Karpas-422 (cell line): ENCODE measurements around the gene LDLRAD1. TPM values are rescaled to one million over a fixed set of nuclear protein-coding genes. Genes with fewer than 3 reads are reported as not detected.
"Not testable (repeated sequence)": the region's sequence is repeated elsewhere in the genome, so short reads cannot be mapped to it uniquely, and the experiment has no call there.

Source experiments
- DNase-seq: peaks from one replicate; pipeline ENCODE4 v3.0.0-alpha.2; 2015
- H2AFZ ChIP-seq: fragments of 200-600 bp; sonication (generic); 2 replicates; pipeline ENCODE4 v1.6.1; 2014; ENCODE audit warnings: antibody characterized with exemption, low read length, mixed read lengths
- H3K27ac ChIP-seq: fragments of 200-600 bp; sonication (generic); 2 replicates; pipeline ENCODE4 v1.5.1; 2014; ENCODE audit warnings: mild to moderate bottlenecking, low read length, moderate library complexity
- H3K27me3 ChIP-seq: fragments of 200-600 bp; sonication (generic); 2 replicates; pipeline ENCODE4 v1.6.1; 2014; ENCODE audit warnings: low read length, mixed read lengths
- H3K36me3 ChIP-seq: fragments of 200-600 bp; sonication (generic); 2 replicates; pipeline ENCODE4 v1.6.1; 2014; ENCODE audit warnings: low read length, mixed read lengths; ENCODE audit not compliant: insufficient read depth
- H3K4me1 ChIP-seq: fragments of 200-600 bp; sonication (generic); 2 replicates; pipeline ENCODE4 v1.6.1; 2014; ENCODE audit warnings: mild to moderate bottlenecking, low read length, mixed read lengths
- H3K4me2 ChIP-seq: fragments of 200-600 bp; sonication (generic); 2 replicates; pipeline ENCODE4 v1.6.1; 2014; ENCODE audit warnings: low read length, low read depth, mild to moderate bottlenecking; ENCODE audit not compliant: poor library complexity, severe bottlenecking
- H3K4me3 ChIP-seq: fragments of 200-600 bp; sonication (generic); 2 replicates; pipeline ENCODE4 v1.5.1; 2014; ENCODE audit warnings: mild to moderate bottlenecking, antibody characterized with exemption, low read length, mixed read lengths
- H3K79me2 ChIP-seq: fragments of 200-600 bp; sonication (generic); 2 replicates; pipeline ENCODE4 v1.6.1; 2014; ENCODE audit warnings: mild to moderate bottlenecking, low read length, mixed read lengths
- H3K9ac ChIP-seq: fragments of 200-600 bp; sonication (generic); 2 replicates; pipeline ENCODE4 v1.6.0; 2014; ENCODE audit warnings: low read length
- H3K9me2 ChIP-seq: fragments of 200-600 bp; sonication (generic), shearing (Covaris generic); replicated peaks from 2 replicates; pipeline ENCODE4 v1.6.0; 2014; ENCODE audit warnings: mild to moderate bottlenecking, low read length, moderate library complexity; ENCODE audit not compliant: insufficient read depth
- H3K9me3 ChIP-seq: fragments of 300-700, 200-600 bp; sonication (generic); 2 replicates; pipeline ENCODE4 v1.6.1; 2014; ENCODE audit warnings: low read length, mixed read lengths
- H4K20me1 ChIP-seq: fragments of 200-600 bp; sonication (generic); 2 replicates; pipeline ENCODE4 v1.6.1; 2014; ENCODE audit warnings: mild to moderate bottlenecking, antibody characterized with exemption, low read length, low read depth; ENCODE audit not compliant: insufficient read depth
- total RNA-seq: library from RNA; depleted of rRNA; stranded (reverse); fragments of >200 nt; shearing (Covaris generic); gene quantifications from 2 replicates; pipeline ENCODE4 v1.2.3, GENCODE V29; 2014; ENCODE audit warnings: low replicate concordance

LDLRAD1 gene
- total RNA-seq, 1 experiment from 2014 or later = not detected

DNA sequence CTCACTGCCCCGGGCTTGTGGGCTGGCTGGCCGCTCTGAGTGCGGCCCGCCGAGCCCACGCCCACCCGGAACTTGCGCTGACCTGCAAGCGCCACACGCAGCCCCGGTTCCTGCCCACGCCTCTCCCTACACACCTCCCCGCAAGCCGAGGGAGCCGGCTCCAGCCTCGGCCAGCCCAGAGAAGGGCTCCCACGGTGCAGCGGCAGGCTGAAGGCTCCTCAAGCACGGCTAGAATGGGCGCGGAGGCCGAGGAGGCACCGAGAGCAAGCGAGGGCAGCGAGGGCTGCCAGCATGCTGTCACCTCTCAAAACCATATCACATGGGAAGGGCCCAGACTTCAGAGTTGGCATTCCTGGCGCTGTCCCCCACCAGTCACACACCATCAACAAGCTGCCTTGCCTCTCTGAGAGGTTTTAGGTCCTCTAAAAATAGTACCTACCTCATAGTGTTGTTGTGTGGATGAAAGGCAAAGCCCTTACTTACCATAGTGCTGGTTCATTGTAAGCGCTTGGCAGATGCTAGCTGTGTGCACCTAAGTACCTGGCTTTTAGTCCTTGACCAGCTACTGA lies 13.4 kb downstream of the LDLRAD1 start:
- Histone ChIP-seq H2AFZ (no peak overlapping the region), H3K9me3 (no peaks in the 10 kb centered on the region)
- DNase-seq = no peak

DNA sequence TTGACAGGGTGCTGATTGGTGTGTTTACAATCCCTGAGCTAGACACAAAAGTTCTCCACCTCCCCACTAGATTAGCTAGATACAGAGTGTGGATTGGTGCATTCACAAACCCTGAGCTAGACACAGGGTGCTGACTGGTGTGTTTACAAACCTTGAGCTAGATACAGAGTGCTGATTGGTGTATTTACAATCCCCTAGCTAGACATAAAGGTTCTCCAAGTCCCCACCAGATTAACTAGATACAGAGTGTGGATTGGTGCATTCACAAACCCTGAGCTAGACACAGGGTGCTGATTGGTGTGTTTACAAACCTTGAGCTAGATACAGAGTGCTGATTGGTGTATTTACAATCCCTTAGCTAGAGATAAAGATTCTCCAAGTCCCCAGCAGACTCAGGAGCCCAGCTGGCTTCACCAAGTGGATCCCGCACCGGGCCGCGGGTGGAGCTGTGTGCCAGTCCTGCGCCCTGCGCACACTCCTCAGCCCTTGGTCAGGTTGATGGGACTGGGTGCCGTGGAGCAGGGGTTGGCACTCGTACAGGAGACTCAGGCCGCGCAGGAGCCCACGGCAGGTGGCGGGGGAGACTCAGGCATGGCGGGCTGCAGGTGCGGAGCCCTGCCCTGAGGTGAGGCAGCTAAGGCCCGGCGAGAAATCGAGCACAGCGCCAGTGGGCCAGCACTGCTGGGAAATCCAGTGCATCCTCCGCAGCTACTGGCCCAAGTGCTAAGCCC lies 14.1 kb downstream of the LDLRAD1 start:
- H3K9me2 ChIP-seq, H3K4me3 ChIP-seq, H3K9me3 ChIP-seq, H3K4me2 ChIP-seq, H3K79me2 ChIP-seq, H4K20me1 ChIP-seq, H3K27me3 ChIP-seq, H2AFZ ChIP-seq, H3K9ac ChIP-seq, DNase-seq, H3K27ac ChIP-seq, H3K36me3 ChIP-seq, H3K4me1 ChIP-seq: not testable (repeated sequence)

More for the DNA sequence above, 13.4 kb downstream of the LDLRAD1 start:
- H4K20me1 ChIP-seq = no peaks in the 10 kb centered on the region
- no peaks in the 10 kb centered on the region for H3K4me1 ChIP-seq
- H3K9me2 ChIP-seq = no peaks in the 10 kb centered on the region
- no peaks in the 10 kb centered on the region for H3K79me2 ChIP-seq
- H3K4me3 ChIP-seq = no peak overlapping the region
- no peaks in the 10 kb centered on the region for H3K27me3 ChIP-seq
- H3K4me2 ChIP-seq = no peak overlapping the region
- no peak overlapping the region for H3K9ac ChIP-seq
- no peaks in the 10 kb centered on the region for H3K36me3 ChIP-seq
- H3K27ac ChIP-seq = no peak overlapping the region

DNA sequence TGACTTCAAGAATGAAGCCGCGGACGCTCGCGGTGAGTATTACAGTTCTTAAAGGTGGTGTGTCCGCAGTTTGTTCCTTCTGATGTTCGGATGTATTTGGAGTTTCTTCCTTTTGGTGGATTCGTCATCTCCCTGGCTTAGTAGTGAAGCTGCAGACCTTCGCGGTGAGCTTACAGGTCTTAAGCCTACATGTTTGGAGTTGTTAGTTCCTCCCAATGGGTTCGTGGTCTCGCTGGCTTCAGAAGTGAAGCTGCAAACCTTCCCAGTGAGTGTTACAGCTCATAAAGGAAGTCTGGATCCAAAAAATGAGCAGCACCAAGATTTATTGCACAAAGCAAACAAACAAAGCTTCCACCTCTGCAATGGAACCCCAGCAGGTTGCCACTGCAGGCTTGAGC lies 14.7 kb downstream of the LDLRAD1 start:
- no peaks in the 10 kb centered on the region for H3K27me3 ChIP-seq
- no peak overlapping the region for H3K4me2 ChIP-seq
- H3K36me3 ChIP-seq = no peaks in the 10 kb centered on the region
- H2AFZ ChIP-seq = no peak overlapping the region
- H3K27ac ChIP-seq = no peak overlapping the region
- no peak overlapping the region for H3K9ac ChIP-seq
- H3K9me2 ChIP-seq = no peaks in the 10 kb centered on the region
- H3K4me1 ChIP-seq = no peaks in the 10 kb centered on the region
- no peaks in the 10 kb centered on the region for H3K9me3 ChIP-seq
- no peaks in the 10 kb centered on the region for H3K79me2 ChIP-seq
- no peak for DNase-seq
- no peak overlapping the region for H3K4me3 ChIP-seq
- H4K20me1 ChIP-seq = no peaks in the 10 kb centered on the region

DNA sequence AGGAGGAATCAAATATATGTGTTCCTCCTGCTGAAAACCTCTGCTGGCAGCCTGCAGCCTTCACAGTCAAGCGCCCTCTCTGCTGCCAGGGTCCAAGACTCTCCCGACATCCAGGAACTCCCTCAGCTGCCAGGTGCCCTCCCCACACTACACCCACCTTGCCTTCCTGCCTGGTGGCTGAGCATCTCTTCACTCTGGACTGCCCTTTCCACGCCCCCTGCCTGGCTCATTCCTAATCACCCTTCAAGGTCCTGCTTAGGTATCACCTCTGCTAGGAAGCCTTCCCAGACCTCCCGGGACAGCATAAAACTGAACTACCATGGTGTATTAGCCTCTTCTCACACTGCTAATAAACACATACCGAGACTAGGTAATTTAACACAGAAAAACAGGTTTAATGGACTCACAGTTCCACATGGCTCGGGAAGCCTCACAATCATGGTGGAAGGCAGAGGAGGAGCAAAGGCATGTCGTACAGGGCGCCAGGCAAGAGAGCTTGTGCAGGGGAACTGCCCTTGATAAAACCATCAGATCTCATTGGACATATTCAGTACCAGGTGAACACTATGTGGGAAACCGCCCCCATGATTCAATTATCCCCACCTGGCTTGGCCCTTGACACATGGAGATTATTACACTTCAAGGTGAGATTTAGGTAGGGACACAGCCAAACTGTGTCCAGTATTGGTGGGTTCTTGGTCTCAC lies 15.3 kb downstream of the LDLRAD1 start:
- Histone ChIP-seq H3K4me1 (no peaks in the 10 kb centered on the region), H4K20me1 (no peaks in the 10 kb centered on the region), H3K36me3 (no peaks in the 10 kb centered on the region), H3K4me2 (no peak overlapping the region), H3K27me3 (no peaks in the 10 kb centered on the region), H3K9me2 (no peaks in the 10 kb centered on the region), H3K9me3 (no peaks in the 10 kb centered on the region), H3K27ac (no peak overlapping the region), H3K79me2 (no peaks in the 10 kb centered on the region), H2AFZ (no peak overlapping the region), H3K9ac (no peak overlapping the region), H3K4me3 (no peak overlapping the region)
- DNase-seq = no peak

DNA sequence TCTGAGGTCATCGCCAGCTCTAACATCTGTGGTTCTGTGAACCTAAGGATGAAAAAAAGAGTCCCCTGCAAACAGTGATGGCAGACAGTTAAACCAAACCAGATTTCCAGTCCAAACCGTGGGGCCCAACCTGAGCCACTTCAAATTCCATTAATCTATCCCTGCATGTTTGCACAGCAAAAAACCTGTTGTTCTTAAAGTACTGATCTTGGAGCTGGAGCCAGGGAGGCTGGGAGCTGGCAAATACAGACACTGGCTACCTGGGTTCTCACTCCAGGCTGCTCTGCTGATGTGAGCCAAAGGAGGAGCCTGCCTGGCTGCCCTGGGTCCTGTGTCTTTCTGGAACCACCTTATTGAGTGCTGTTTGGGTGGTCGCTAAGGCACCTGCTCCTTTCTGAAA lies 16.4 kb downstream of the LDLRAD1 start:
- Histone ChIP-seq H3K36me3 (no peaks in the 10 kb centered on the region), H3K9me3 (no peaks in the 10 kb centered on the region), H3K9me2 (no peaks in the 10 kb centered on the region), H2AFZ (no peak overlapping the region), H3K9ac (no peak overlapping the region), H3K4me1 (no peaks in the 10 kb centered on the region), H3K4me2 (no peak overlapping the region), H3K4me3 (no peak overlapping the region), H3K79me2 (no peaks in the 10 kb centered on the region), H3K27me3 (no peaks in the 10 kb centered on the region), H4K20me1 (no peaks in the 10 kb centered on the region), H3K27ac (no peak overlapping the region)
- no peak for DNase-seq

DNA sequence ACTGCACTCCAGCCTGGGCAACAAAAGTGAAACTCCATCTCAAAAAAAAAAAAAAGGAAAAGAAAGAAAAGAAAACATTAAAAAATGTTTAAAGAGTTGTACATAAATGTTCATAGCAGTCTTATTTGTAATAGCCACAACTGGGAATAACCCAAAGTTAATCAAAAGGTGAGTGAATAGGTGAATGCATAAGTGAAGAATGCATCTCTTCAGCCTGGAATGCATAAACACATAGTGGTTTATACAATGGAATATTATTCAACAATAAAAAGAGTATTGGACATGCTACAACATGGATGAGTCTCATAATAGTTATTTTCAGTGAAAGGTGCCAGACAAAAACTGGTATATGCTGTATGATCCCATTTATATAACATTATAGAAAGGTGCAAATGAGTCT lies 18.1 kb downstream of the LDLRAD1 start:
- no peak for DNase-seq
- Histone ChIP-seq H2AFZ (no peak overlapping the region), H3K27ac (no peak overlapping the region), H3K36me3 (no peaks in the 10 kb centered on the region), H3K4me1 (no peaks in the 10 kb centered on the region), H3K27me3 (no peaks in the 10 kb centered on the region), H3K4me3 (no peak overlapping the region), H3K9ac (no peak overlapping the region), H3K9me3 (no peaks in the 10 kb centered on the region), H3K4me2 (no peak overlapping the region), H3K9me2 (no peaks in the 10 kb centered on the region), H3K79me2 (no peaks in the 10 kb centered on the region), H4K20me1 (no peaks in the 10 kb centered on the region)

DNA sequence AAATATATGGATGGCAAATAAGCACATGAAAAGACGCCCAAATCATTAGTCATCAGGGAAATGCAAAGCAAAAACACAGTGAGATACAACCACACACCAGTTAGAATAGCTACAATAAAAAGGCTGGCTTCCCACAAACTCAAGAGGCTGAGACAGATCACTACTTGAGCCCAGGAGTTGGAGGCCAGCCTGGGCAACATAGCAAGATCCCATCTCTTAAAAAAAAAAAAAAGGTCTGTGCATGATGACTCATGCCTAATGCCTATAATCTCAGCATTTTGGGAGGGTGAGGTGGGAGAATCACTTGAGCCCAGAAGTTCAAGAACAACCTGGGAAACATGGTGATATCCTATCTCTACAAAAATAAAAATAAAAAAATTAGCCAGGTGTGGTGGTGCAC lies 19.8 kb downstream of the LDLRAD1 start:
- Histone ChIP-seq H3K79me2 (no peaks in the 10 kb centered on the region), H3K27ac (no peak overlapping the region), H2AFZ (no peak overlapping the region), H3K4me1 (no peaks in the 10 kb centered on the region), H4K20me1 (no peaks in the 10 kb centered on the region), H3K9me2 (no peaks in the 10 kb centered on the region), H3K27me3 (no peaks in the 10 kb centered on the region), H3K4me2 (no peak overlapping the region), H3K9me3 (no peaks in the 10 kb centered on the region), H3K36me3 (no peaks in the 10 kb centered on the region), H3K4me3 (no peak overlapping the region), H3K9ac (no peak overlapping the region)
- no peak for DNase-seq

DNA sequence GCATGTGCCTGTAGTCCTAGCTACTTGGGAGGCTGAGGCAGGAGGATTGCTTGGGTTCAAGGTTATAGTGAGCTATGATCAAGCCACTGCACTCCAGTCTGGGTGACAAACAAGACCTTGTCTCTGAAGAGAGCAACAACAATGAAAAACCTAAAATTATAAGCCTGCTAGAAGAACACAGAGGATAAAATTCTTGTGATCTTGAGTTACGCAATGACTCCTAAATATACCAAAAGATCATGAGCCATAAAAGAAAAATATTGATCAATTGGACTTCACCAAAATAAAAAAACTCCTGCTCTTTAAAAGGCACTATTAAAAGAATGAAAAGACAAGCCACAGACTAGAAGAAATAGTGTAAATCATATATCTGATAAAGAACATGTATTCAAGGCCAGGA lies 22.3 kb downstream of the LDLRAD1 start:
- Histone ChIP-seq H3K9me3 (no peaks in the 10 kb centered on the region), H3K36me3 (no peaks in the 10 kb centered on the region), H3K4me1 (no peaks in the 10 kb centered on the region), H3K4me3 (no peak overlapping the region), H3K27me3 (no peaks in the 10 kb centered on the region), H3K9ac (no peak overlapping the region), H4K20me1 (no peaks in the 10 kb centered on the region), H2AFZ (no peak overlapping the region), H3K27ac (no peak overlapping the region), H3K4me2 (no peak overlapping the region), H3K9me2 (no peaks in the 10 kb centered on the region), H3K79me2 (no peaks in the 10 kb centered on the region)
- no peak for DNase-seq
